KOPT-K1 (cell line): ENCODE measurements around the gene BBS2.
A peak's percentile ranks its signal among the peaks of the same experiment; 100 is the strongest.

Source experiments
- H3K27ac ChIP-seq: fragments of 200-600 bp; sonication (generic); 2 replicates; pipeline ENCODE4 v1.5.1; 2016; ENCODE audit warnings: antibody characterized with exemption, mild to moderate bottlenecking, low read depth, low read length; ENCODE audit not compliant: poor library complexity, severe bottlenecking
- H3K36me3 ChIP-seq: fragments of 200-600 bp; sonication (generic); 2 replicates; pipeline ENCODE4 v1.5.1; 2017; ENCODE audit warnings: antibody characterized with exemption, mild to moderate bottlenecking, low read length, moderate library complexity; ENCODE audit not compliant: insufficient read depth
- H3K9me3 ChIP-seq: fragments of 200-600 bp; sonication (generic); 2 replicates; pipeline ENCODE4 v1.5.1; 2017; ENCODE audit warnings: antibody characterized with exemption, low read length, mild to moderate bottlenecking; ENCODE audit not compliant: insufficient read depth, poor library complexity, severe bottlenecking

The BBS2 gene

DNA sequence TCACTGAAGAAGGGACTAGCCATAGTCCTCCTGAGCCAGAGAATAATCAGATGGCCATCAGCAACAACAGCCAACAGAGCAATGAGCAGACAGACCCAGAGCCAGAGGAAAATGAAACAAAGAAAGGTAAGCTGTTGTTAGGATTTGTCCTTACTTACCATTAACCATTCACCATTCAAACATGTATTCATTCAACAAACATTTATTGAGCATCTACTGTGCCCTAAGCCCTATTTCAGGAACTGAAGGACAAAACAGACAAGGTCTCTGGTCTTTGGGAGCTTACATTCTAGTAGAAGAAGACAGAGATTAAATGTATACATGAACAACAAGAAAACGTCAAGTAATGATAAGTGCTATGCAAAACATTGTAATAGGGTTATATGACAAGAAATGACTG lies 49.2 kb downstream of the BBS2 start:
- Histone ChIP-seq H3K27ac (no peak overlapping the region), H3K9me3 (no peaks in the 10 kb centered on the region), H3K36me3 (peaks cover 100% of the 10 kb centered on the region)

DNA sequence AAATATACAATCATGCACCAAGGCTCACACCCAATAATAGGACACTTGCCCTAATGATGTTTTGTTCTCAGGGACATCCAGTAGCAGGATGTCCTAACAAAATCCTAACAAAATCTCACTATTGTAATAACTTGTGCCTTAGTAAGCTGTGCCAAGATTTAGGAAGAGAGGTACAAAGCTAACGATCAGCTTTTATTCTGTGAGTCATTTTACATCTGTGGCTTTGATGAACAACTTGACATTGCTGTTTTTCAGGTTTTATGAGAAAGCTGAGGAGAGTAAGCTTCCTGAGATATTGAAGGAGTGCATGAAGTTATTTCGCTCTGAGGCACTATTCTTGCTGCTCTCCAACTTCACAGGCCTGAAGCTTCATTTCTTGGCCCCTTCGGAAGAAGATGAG lies 49.6 kb downstream of the BBS2 start:
- H3K9me3 ChIP-seq = no peaks in the 10 kb centered on the region
- peaks cover 100% of the 10 kb centered on the region for H3K36me3 ChIP-seq
- no peak overlapping the region for H3K27ac ChIP-seq

GRCh38 chr16:56469748-56470147 lies 50.1 kb downstream of the BBS2 start:
- H3K36me3 ChIP-seq = peaks cover 100% of the 10 kb centered on the region
- no peak overlapping the region for H3K27ac ChIP-seq
- H3K9me3 ChIP-seq = no peaks in the 10 kb centered on the region

DNA sequence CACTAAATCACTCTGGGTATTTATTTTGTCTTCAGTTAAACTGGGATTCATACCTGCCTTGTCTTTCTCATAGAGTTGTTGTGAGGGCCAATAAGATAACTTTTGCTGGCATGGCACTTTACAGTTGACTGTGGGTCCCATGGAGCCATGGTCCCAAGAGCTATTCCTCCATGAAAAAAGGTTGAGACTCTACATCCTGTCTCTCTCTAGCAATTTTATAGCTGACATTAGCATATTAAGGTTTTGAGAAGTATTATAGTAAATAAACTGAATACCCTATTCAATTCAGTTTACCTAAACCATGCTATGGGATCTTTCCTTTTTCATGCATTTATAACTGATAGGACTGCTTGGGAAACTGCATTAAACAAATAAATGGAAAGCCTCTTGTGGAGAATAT lies 51.0 kb downstream of the BBS2 start:
- Histone ChIP-seq H3K36me3 (peaks cover 100% of the 10 kb centered on the region), H3K9me3 (no peaks in the 10 kb centered on the region), H3K27ac (no peak overlapping the region)

DNA sequence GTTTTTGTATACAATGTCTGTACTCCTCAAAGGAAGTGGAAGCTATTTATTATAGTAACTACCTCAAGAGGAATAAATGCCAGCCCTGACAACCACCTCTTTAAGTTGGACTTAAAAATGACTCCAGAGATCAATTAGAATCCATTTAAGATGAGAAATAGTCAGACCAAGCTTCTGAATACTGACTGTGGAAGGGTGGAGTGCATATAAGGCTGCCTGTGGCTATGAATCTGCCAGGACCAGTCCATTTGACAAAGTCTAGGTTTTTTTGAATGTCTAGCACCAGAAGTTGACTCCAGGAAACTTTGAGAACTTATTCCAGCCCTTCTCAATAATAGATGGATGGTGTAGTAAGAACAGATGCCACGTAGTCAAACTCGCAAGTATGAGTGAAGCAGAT lies 53.5 kb downstream of the BBS2 start:
- Histone ChIP-seq H3K36me3 (peaks cover 99% of the 10 kb centered on the region), H3K9me3 (no peaks in the 10 kb centered on the region), H3K27ac (no peak overlapping the region)

DNA sequence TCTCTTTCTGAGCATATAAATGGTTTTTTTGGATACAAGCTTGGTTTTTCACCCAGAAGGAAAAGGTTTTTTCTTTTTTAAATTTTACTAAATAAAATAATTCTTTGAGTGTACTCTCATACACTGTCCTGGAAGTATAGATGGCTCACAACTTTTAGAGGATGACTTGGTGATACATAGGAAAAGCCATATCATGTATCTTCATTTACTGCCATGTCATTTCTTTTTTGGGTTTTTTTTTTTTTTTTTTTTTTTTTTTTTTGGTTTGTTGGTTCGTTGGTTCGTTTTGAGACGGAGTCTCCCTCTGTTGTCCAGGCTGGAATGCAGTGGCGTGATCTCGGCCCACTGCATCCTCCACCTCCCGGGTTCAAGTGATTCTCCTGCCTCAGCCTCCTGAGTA lies 56.7 kb downstream of the BBS2 start:
- Histone ChIP-seq H3K27ac (no peak overlapping the region), H3K36me3 (peaks cover 99% of the 10 kb centered on the region), H3K9me3 (no peaks in the 10 kb centered on the region)

DNA sequence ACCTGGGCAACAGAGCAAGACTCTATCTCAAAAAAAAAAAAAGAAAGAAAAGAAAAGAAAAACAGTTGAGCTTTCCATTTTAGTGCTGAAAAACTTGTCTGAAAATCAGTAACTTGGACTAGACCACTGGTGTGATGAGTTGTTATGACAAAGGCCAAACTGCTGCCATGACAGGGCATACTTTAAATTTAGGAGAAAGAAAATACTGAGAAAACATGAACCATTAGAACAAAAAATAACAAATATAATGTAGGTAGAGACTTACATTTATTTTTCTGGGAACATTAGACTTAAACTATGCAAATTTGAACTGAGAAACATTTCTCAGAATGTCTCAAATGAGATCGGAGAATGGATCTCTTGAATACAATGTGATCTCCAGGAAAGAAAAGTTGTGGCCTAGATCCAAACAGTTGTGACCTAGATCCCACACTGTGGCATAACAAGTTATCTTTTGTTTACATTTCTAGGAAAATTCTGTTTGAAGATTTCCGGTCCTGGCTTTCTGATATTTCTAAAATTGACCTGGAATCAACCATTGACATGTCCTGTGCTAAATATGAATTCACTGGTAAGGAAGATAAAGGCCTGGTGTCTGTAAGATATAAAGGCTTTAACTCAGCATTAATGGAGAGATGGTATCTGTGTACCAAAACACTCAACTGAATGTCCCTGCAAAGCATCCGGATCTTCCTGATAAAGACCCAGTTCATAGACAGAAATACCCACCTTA lies 57.6 kb downstream of the BBS2 start:
- peaks cover 99% of the 10 kb centered on the region for H3K36me3 ChIP-seq

DNA sequence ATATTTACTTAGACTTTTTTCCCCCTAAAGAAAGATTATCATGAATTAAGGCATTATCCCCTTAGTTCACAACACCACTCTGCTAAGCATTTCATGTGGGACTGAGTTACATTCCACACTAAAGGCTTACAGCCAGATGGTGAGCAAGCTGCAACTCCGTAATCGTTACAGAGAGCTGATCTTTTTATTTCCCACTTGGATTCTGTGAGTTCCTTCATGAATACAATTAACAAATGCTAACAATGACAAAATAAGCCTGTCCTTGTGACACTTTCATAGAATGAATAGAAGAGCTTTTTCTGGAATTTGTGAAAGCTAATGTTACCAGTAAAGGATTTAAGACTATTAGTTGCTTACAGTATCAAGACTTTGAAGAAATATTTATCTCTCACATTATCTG lies 59.7 kb downstream of the BBS2 start:
- Histone ChIP-seq H3K27ac (no peak overlapping the region), H3K36me3 (peaks cover 99% of the 10 kb centered on the region)

More for the DNA sequence above, 57.6 kb downstream of the BBS2 start:
- Histone ChIP-seq H3K27ac (no peak overlapping the region), H3K9me3 (no peaks in the 10 kb centered on the region)

DNA sequence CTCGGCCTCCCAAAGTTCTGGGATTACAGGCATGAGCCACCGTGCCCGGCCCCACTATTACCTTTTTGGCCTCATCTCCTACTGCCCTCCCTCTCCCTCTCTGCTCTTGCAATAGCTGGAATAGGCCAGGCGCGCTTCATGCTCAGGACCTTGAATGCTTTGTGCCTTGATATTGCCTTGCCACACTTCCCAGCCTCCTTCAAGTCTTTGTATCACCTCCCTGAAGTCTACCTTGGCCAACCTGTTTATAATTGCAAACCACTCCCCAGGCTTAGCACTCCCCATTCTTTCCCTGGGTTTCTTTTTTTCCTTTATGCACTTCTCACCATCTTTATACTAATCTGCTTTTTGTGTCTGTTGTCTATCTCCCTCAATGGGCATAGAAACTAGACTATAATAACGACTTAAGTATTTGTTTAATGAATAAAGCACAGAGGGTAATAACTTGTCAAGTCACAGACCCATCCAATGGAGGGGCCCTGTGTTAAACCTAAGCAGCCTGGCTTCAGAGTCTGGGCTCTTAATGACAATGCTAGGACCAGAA lies 61.8 kb downstream of the BBS2 start:
- Histone ChIP-seq H3K27ac (no peak overlapping the region), H3K36me3 (peaks cover 99% of the 10 kb centered on the region)

More for the DNA sequence above, 59.7 kb downstream of the BBS2 start:
- no peaks in the 10 kb centered on the region for H3K9me3 ChIP-seq

GRCh38 chr16:56451753-56452689 lies 67.8 kb downstream of the BBS2 start:
- H3K9me3 ChIP-seq = no peaks in the 10 kb centered on the region
- H3K27ac ChIP-seq = peak overlapping the region; percentile 84
- peaks cover 51% of the 10 kb centered on the region for H3K36me3 ChIP-seq

More for the DNA sequence above, 61.8 kb downstream of the BBS2 start:
- H3K9me3 ChIP-seq = no peaks in the 10 kb centered on the region

DNA sequence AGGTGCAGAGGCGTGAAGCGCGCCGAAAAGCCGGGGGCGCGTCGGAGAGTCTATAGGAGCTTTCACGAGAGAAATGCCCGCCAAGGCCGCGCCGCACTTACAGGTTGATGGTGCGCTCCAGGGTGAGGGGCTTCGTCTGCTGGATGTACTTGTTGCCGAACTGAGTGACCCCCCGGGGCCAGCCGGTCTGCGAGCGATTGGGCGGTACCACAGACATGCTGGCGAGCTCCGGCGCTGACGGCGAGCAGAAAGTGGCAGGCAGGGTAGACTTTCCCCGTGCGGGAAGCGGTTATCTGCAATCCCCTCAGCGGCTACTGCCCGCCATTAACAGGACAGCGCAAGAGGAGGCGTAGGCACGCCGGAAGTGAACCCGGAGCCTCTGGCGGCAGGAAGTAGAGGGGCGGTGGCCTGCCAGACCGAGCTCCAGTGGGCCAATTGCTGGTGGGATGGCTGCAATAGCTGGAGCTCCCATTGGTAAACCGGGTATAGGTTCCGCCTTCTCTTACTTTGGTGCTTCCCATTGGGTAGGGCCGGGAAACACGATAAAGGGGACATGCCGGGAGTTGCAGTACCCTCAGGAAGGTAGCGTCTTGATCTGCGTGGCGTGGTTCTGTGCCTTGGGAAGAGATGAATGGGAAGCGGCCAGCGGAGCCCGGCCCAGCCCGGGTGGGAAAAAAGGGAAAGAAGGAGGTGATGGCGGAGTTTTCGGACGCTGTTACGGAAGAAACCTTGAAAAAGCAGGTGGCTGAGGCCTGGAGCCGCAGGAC lies 68.7 kb downstream of the BBS2 start, which contains the start of the genes NUDT21 and OGFOD1:
NUDT21 (minus strand) TSS at position 347 of the 767 bp plus-strand sequence; CDS start at position 217, 130 bp downstream.
OGFOD1 (plus strand) TSS at position 569 of the 767 bp plus-strand sequence; CDS start at position 628, 59 bp downstream.
- Histone ChIP-seq H3K9me3 (no peaks in the 10 kb centered on the region), H3K27ac (peak within 1 kb of the TSS; percentile 84), H3K36me3 (peaks cover 51% of the 10 kb centered on the region)

GRCh38 chr16:56450275-56450985 lies 69.4 kb downstream of the BBS2 start:
- peaks cover 51% of the 10 kb centered on the region for H3K36me3 ChIP-seq
- peak overlapping the region; percentile 84 for H3K27ac ChIP-seq
- H3K9me3 ChIP-seq = no peaks in the 10 kb centered on the region

DNA sequence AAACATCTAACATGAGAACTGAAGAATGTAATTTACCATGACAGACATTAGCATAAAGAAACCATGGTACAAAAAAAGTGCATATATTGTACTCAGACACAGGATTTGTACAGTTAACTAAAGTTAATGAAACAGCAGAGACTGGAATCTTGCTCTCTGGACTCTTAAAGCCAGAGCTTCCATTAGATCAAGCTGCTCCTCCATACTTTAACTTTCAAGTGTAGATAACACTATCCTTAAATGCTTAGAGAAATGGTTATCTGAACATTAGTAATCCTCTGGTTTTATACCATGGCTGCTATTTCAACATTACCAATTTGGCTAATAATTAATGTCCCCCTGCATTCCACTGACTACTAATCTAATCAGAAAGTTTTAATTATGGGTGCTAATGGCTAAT lies 71.8 kb downstream of the BBS2 start:
- H3K36me3 ChIP-seq = peaks cover 50% of the 10 kb centered on the region
- no peak overlapping the region for H3K27ac ChIP-seq
- no peaks in the 10 kb centered on the region for H3K9me3 ChIP-seq

DNA sequence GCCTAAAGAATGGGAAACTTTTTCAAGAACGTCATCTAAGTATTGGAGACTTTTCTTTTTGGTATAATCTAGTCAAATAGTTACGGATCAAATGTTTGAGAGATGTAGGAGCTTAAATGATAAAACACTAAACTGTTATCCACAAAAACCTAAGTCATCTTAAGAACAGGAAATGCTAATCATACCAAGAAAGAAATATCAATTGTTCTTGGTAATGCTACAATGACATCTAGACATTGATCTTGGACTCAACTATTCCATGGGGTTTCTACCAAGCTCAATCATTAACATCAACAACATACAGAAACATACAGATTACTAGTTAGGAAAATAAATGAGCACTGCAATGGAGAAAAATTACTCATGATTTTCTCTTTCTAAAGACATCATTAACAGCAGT lies 72.5 kb downstream of the BBS2 start:
- H3K27ac ChIP-seq = no peak overlapping the region
- peaks cover 56% of the 10 kb centered on the region for H3K36me3 ChIP-seq
- H3K9me3 ChIP-seq = no peaks in the 10 kb centered on the region
